Aorta (tissue), 5 donors: Measurements from ENCODE around the gene HEXIM2. TPM values are rescaled to one million over a fixed set of nuclear protein-coding genes. Genes with fewer than 3 reads are reported as not detected.

Source experiments
- ATAC-seq: fragments of 200-7000 bp; cut with Tn5 transposase; one replicate; pipeline ENCODE4 v1.9.1; 2022; ENCODE audit warnings: moderate library complexity; ENCODE audit not compliant: low FRiP score
- DNase-seq, 2 donors: peaks; one replicate each; pipeline ENCODE4 v3.0.0-alpha.2; 2020
- H3K27ac ChIP-seq, 2 donors: one replicate each; pipeline ENCODE4 v1.5.1; 2013; ENCODE audit warnings: low read length in 2 of 2, mild to moderate bottlenecking in 2 of 2, moderate library complexity in 2 of 2, control low read depth in 1 of 2, inconsistent platforms in 1 of 2, low read depth in 1 of 2
- H3K27me3 ChIP-seq, 2 donors: one replicate each; pipeline ENCODE4 v1.6.1; 2013; ENCODE audit warnings: control low read depth in 1 of 2, low read length in 1 of 2, mild to moderate bottlenecking in 1 of 2, moderate library complexity in 1 of 2; ENCODE audit not compliant: insufficient read depth in 2 of 2, control insufficient read depth in 1 of 2
- H3K36me3 ChIP-seq, 2 donors: one replicate each; pipeline ENCODE4 v1.6.1; 2013; ENCODE audit warnings: control low read depth in 1 of 2, low read length in 1 of 2, mild to moderate bottlenecking in 1 of 2; ENCODE audit not compliant: insufficient read depth in 2 of 2, control insufficient read depth in 1 of 2
- H3K4me1 ChIP-seq, 2 donors: one replicate each; pipeline ENCODE4 v1.6.1; 2013; ENCODE audit warnings: low read length in 2 of 2, control low read depth in 1 of 2, mild to moderate bottlenecking in 1 of 2, moderate library complexity in 1 of 2; ENCODE audit not compliant: insufficient read depth in 2 of 2, control insufficient read depth in 1 of 2
- H3K4me3 ChIP-seq, 2 donors: one replicate each; pipeline ENCODE4 v1.5.1; 2013; ENCODE audit warnings: low read length in 2 of 2, control low read depth in 1 of 2, mild to moderate bottlenecking in 1 of 2
- H3K9me3 ChIP-seq: one replicate; pipeline ENCODE4 v1.6.1; 2013; ENCODE audit warnings: mild to moderate bottlenecking, low read length; ENCODE audit not compliant: control insufficient read depth
- WGBS, 2 donors: extraction: QIAGEN DNeasy Blood & Tissue Kit; methylation state at CpG; one replicate each; pipeline ENCODE4 v1.1.7; 2013; 5-methylcytosine and 5-hydroxymethylcytosine counted together
- intact Hi-C, 2 donors: fragments of 100-400 bp; cut with DNase I; formaldehyde crosslinking; loops; one replicate each; pipeline versions ENCODE4 v1.14.2 to v1.15.0; 2022
- polyA plus RNA-seq, 2 donors: library from polyadenylated mRNA; stranded (reverse); fragments of 200-250 nt; gene quantifications; one replicate each; pipeline ENCODE4 v1.2.3, GENCODE V29; 2013
- total RNA-seq, 2 donors: library from RNA; stranded (reverse); fragmentation: NEBNext Ultra II Directional; extraction: Animal tissue kit (Norgen Biotek cat#: 25700); gene quantifications; one replicate each; pipeline ENCODE4 v1.2.1, GENCODE V29; 2021
- donor health status: healthy with polysubstance abuse.
- donor health status: Bipolar disorder and iron deficiency.
- donor health status: DM: no; HTN: no; CAD: no.
- donor health status: DM: no; HTN: no; CAD: no.
- donor health status: DM: yes; HTN: yes; CAD: no.

The HEXIM2 gene
- total and polyA plus RNA-seq, 4 donors, result 2.7 to 10.0 (median 5.2) TPM

DNA sequence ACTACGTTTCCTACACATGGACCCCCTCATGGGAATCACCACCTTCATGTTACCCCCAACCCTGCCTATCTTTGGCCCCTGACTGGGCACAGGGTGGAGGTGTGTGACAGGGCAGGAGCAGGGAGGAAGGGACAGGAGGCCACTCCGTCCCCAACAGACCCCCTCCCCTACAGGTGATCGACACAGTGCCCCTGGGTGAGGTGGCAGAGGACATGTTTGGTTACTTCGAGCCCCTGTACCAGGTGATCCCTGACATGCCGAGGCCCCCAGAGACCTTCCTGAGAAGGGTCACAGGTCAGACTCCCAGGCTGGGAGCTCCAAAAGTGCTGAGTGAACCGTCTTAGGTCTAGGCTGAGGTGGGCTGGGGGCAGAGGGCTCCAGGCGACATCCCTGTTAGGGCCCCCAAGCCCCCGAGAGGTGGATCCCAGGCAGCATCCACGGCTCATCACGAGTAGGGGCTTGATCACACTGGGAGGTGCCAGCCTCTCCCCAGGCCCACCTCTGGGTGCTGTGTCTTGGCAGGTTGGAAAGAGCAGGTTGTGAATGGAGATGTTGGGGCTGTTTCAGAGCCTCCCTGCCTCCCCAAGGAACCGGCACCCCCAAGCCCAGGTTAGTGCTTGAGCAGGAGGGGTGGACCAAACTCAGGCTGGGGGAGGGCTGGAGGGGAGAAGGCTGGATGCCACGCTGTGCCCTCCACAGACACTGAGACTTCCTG, 24.7 kb upstream of the HEXIM2 start:
- ATAC-seq (no peak), DNase-seq (peak in 1 of 2 donors; percentile 63)
- intact Hi-C loops, result loop anchor here in 1 of 2 donors (10.0 kb wide), 1 partner anchor 362 kb away; no protein-coding TSS in a partner anchor
- Histone ChIP-seq H3K9me3 (no peaks in the 10 kb centered on the region), H3K27ac (no peak overlapping the region), H3K4me3 (no peak overlapping the region), H3K36me3 (no peaks in the 10 kb centered on the region), H3K27me3 (no peaks in the 10 kb centered on the region), H3K4me1 (no peaks in the 10 kb centered on the region)
- WGBS, 2 donors, result 81 to 84% methylated on average over 12 of the region's 12 CpGs

DNA sequence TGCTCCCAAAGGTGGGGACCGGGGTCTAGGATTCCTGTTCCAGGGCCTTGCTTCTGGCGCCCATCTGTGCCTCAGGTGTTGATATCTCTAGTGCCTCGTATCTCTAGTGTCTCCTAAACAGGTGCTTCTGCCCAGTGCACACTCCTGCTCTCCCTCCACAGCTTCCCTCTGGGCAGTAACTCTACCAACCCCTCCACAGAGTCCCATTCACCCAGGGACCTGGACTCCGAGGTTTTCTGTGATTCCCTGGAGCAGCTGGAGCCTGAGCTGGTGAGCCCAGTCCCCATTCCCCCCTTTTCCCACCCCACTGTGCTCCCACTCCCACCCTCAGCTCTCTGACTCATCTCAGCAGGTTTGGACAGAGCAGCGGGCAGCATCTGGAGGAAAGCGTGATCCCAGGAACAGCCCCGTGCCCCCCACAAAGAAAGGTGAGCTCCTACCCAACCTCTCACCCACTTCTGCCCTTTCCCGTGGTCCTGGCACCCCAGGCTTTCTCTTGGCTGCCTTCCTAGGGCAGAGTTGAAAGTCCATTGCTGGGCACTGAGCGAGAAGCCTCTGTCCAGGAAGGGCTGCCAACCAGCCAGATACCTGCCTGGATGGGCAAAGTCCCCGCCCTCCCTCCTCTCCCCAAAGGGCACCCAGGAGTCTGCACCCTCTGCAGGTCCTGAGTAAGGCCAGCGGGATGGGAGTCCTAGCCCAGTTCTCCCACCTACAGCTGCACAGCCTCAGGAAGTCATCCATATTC, 23.9 kb upstream of the HEXIM2 start:
- Histone ChIP-seq H3K4me1 (no peaks in the 10 kb centered on the region), H3K9me3 (no peaks in the 10 kb centered on the region), H3K27ac (no peak overlapping the region), H3K36me3 (no peaks in the 10 kb centered on the region), H3K4me3 (no peak overlapping the region), H3K27me3 (no peaks in the 10 kb centered on the region)
- no peak for ATAC-seq
- 87 to 90% methylated on average over 11 of the region's 11 CpGs for WGBS, 2 donors
- peak in 1 of 2 donors; percentile 62 for DNase-seq
- intact Hi-C loops, result loop anchor here in 1 of 2 donors (10.0 kb wide), 1 partner anchor 363 kb away; no protein-coding TSS in a partner anchor

DNA sequence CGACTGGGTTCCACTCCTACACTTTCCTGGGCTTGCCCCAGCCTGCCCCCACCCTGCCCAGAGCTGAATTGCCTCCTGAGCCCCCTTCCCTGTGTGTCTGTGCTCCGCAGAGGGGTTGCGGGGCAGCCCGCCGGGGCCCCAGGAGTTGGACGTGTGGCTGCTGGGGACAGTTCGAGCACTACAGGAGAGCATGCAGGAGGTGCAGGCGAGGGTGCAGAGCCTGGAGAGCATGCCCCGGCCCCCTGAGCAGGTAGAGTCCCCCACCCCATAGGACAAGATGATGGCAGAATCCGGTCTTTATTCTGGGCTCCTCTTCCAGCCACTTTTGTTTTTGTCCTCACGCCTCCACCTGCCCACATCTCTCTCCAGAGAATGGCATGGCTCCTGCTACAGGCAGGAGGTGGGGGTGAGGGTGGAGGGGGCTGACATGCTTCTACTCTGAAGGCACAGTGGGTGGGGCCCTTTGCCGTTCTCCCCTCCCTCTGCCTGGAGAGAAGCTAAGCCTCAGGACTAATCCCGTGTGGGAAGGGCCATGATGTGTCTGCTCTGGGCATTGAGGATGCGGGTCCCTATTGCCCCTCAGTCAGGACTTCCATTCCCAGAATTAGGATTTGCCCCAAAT, 22.7 kb upstream of the HEXIM2 start:
- H3K36me3 ChIP-seq, result no peaks in the 10 kb centered on the region
- H3K9me3 ChIP-seq, result no peaks in the 10 kb centered on the region
- intact Hi-C loops, result loop anchor here in 1 of 2 donors (10.0 kb wide), 1 partner anchor 364 kb away; no protein-coding TSS in a partner anchor
- H3K27me3 ChIP-seq, result no peaks in the 10 kb centered on the region
- H3K4me1 ChIP-seq, result no peaks in the 10 kb centered on the region
- H3K27ac ChIP-seq, result no peak overlapping the region
- ATAC-seq (no peak), DNase-seq (peak; percentile 35 to 64)
- H3K4me3 ChIP-seq, result no peak overlapping the region
- 77 to 83% methylated on average over 12 to 14 of the region's 14 CpGs for WGBS, 2 donors

DNA sequence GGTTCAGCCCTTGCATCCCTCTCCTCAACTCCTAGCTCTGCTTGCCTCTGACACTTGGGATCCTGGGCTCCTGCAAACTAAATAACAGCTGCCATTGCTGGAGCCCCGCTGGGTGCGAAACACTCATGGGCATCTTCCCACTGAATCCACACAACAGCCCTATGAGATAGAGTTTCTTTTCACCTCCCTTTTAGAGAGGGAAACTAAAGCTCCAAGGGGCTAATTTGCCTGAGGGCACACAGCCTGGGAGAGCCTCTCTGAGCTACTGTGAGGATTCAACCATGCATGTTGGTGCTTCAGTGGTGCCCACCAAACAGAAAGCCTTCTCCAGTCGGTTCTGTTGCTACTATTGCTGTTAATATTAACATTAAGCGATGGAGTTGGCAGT, 22.1 kb upstream of the HEXIM2 start:
- Histone ChIP-seq H3K27me3 (no peaks in the 10 kb centered on the region), H3K27ac (no peak overlapping the region), H3K4me3 (no peak overlapping the region), H3K36me3 (no peaks in the 10 kb centered on the region), H3K9me3 (no peaks in the 10 kb centered on the region), H3K4me1 (no peaks in the 10 kb centered on the region)
- intact Hi-C loops, result loop anchor here in 1 of 2 donors (10.0 kb wide), 1 partner anchor 365 kb away; no protein-coding TSS in a partner anchor
- 73 to 80% methylated on average over 4 of the region's 4 CpGs for WGBS, 2 donors
- peak; percentile 14 to 46 for DNase-seq
- no peak for ATAC-seq

DNA sequence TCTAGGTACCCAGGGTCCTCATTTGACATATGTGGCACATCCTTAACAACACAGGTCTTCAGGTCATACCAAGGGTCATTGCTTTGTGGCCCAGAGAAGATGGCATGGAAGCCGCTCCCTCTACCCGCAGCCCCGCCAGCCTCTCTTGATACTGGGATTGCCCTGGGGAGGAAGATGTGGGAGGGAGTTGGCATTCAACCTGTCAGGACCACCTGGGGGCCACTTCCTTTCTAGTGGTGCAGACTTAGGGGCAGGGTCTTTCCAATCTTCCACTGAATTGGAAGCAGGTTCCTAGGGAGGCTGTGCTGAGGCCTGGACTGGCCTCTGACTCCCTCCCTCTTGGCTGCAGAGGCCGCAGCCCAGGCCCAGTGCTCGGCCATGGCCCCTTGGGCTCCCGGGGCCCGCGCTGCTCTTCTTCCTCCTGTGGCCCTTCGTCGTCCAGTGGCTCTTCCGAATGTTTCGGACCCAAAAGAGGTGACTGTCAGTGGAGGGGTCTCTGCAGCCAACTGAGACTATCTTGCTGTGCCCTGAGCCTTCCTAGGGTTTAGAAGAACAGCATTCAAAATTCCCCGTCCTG, 18.5 kb upstream of the HEXIM2 start:
- intact Hi-C loops, result loop anchor here in 1 of 2 donors (10.0 kb wide), 1 partner anchor 172 kb away; the partner anchor contains the start of gene MAP3K14
- 51 to 61% methylated on average over 13 of the region's 13 CpGs for WGBS, 2 donors
- Histone ChIP-seq H3K4me3 (no peak overlapping the region), H3K36me3 (no peaks in the 10 kb centered on the region), H3K9me3 (no peaks in the 10 kb centered on the region), H3K27me3 (no peaks in the 10 kb centered on the region), H3K4me1 (no peaks in the 10 kb centered on the region), H3K27ac (peak overlapping the region; percentile 41 to 90)
- peak; percentile 38 to 65 for DNase-seq
- no peak for ATAC-seq

DNA sequence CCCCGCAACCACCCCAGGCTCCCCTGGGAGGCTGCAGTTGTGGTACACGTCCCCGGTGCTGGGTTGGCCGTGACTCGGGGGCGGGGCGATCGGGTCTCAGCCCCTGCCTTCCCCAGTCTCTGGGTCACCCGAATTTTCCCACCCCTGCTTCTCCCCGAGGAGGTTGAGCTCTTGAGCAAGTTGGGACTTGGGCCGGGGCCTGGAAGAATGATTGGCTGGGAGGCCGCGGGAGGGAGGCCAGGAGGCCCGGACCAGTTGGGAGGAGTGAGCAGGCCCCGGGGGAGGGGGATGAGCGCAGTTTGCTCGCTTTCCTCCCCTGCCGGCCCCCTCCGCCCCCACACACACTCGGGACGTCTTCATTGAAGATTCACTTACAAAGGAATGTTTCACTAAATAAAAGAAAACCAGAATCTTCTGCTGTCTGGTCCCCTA, 17.9 kb upstream of the HEXIM2 start:
- H3K4me1 ChIP-seq, result no peaks in the 10 kb centered on the region
- H3K27ac ChIP-seq, result peak overlapping the region; percentile 41 to 90
- H3K27me3 ChIP-seq, result peaks cover 0 to 2% of the 10 kb centered on the region in 2 donors
- DNase-seq (peak; percentile 94 to 97), ATAC-seq (peak; percentile 50)
- intact Hi-C loops, result loop anchor here in 1 of 2 donors (10.0 kb wide), 1 partner anchor 171 kb away; the partner anchor contains the start of gene MAP3K14
- no peaks in the 10 kb centered on the region for H3K36me3 ChIP-seq
- 0 to 2% methylated on average over 20 to 21 of the region's 21 CpGs for WGBS, 2 donors
- no peaks in the 10 kb centered on the region for H3K9me3 ChIP-seq
- peak overlapping the region; percentile 11 to 45 for H3K4me3 ChIP-seq

DNA sequence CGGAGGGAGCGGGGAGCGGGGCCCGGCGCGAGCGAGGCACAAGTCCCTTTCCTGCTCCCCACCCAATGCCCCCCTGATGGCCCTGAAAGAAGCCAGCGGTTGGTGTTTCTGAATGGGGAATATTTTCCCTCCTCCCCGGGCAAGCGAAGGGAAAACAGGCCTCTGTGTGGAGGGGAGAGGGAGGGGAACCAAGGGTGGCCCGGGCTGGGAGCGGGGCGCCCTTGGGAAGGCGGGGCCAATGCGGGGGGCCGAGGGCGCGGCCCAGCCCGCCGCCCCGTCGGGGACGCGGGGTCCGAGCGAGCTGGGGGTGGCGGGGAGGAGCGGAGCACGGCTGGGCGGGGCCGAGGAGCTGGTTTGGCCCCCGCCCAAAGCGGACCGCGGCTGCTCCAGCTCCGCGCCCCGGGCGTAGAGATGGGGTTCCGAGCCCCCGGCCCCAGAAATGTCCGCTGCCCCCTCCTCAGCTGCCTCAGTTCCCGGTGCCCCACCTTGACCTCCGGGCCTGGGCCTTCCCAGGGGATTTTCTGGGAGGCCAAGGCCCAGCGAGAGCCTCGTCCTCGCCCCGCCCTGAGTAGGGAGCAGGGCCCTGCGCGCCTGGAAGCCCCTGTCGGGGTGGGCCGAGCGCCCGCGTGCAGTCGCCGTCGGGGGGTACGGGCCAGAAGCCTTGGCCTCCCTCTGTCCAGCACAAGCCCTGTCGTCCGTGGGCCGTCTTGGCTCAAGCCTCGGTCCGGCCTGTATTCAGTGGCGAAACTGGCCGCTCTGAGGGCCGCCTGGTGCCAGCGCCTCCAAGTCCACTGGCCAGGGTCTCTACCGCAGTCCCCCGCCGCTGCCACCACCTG, 17.3 kb upstream of the HEXIM2 start:
- Histone ChIP-seq H3K4me3 (peak overlapping the region; percentile 11 to 45), H3K36me3 (no peaks in the 10 kb centered on the region), H3K27me3 (peaks cover 0 to 2% of the 10 kb centered on the region in 2 donors), H3K27ac (peak overlapping the region; percentile 65 to 90), H3K4me1 (no peaks in the 10 kb centered on the region), H3K9me3 (no peaks in the 10 kb centered on the region)
- intact Hi-C loops, result loop anchor here in 1 of 2 donors (10.0 kb wide), 1 partner anchor 170 kb away; the partner anchor contains the start of gene MAP3K14
- DNase-seq (peak; percentile 75 to 88), ATAC-seq (peak; percentile 1)
- WGBS, 2 donors, result 5 to 6% methylated on average over 47 to 71 of the region's 71 CpGs
